CD4-positive, alpha-beta T cell (primary cell): ENCODE results near the gene KIAA2012. TPM values are rescaled to one million over a fixed set of nuclear protein-coding genes. Genes with fewer than 3 reads are reported as not detected.

ENCODE experiments used
- ATAC-seq: fragments of 200-7000 bp; cut with Tn5 transposase; one replicate; pipeline ENCODE4 v1.10.0; 2022; ENCODE audit warnings: mild to moderate bottlenecking; ENCODE audit not compliant: poor library complexity
- CTCF ChIA-PET: fragments of 350-600 bp; sonication (Branson Sonifier 250); formaldehyde crosslinking; loops from one replicate; lab custom pipeline; 2021; ENCODE audit warnings: antibody characterized with exemption, inconsistent platforms; lab: Charles Lee
- POLR2A ChIA-PET: fragments of 350-600 bp; sonication (Branson Sonifier 250); formaldehyde crosslinking; loops from one replicate; lab custom pipeline; 2021; ENCODE audit warnings: antibody characterized with exemption, inconsistent platforms; lab: Charles Lee
- DNase-seq, 14 experiments: peaks; one replicate each; pipeline ENCODE4 v3.0.0-alpha.2; 2013 to 2020; ENCODE audit warnings: mixed read lengths in 2 of 14
- H3K27ac ChIP-seq, 2 donors: one replicate each; pipeline versions ENCODE4 v1.5.1 to v1.7.0; 2013; ENCODE audit warnings: low read length in 2 of 2, low read depth in 1 of 2, mild to moderate bottlenecking in 1 of 2
- H3K27me3 ChIP-seq, 2 experiments: 1 replicate in 1 of 2; 2 replicates in 1 of 2; pipeline versions ENCODE4 v1.6.1 to v1.7.0; 2013; ENCODE audit warnings: low read length in 2 of 2, control low read depth in 1 of 2, mild to moderate bottlenecking in 1 of 2, moderate library complexity in 1 of 2; ENCODE audit not compliant: insufficient read depth in 2 of 2, control insufficient read depth in 1 of 2
- H3K36me3 ChIP-seq: one replicate; pipeline ENCODE4 v1.6.1; 2013; ENCODE audit warnings: low read length, control low read depth; ENCODE audit not compliant: insufficient read depth
- H3K4me1 ChIP-seq: one replicate; pipeline ENCODE4 v1.6.1; 2013; ENCODE audit warnings: low read length, control low read depth; ENCODE audit not compliant: insufficient read depth
- H3K4me3 ChIP-seq: one replicate; pipeline ENCODE4 v1.5.1; 2013; ENCODE audit warnings: mild to moderate bottlenecking, low read length, moderate library complexity
- H3K9me3 ChIP-seq, 2 experiments: 1 replicate in 1 of 2; 2 replicates in 1 of 2; pipeline versions ENCODE4 v1.6.1 to v1.7.0; 2013; ENCODE audit warnings: low read length in 2 of 2, mild to moderate bottlenecking in 2 of 2, control low read depth in 1 of 2, moderate library complexity in 1 of 2; ENCODE audit not compliant: control insufficient read depth in 1 of 2, insufficient read depth in 1 of 2
- H3K27ac Mint-ChIP-seq: one replicate; pipeline ENCODE4 v1.8.0; 2020; ENCODE audit warnings: mixed read lengths
- H3K27me3 Mint-ChIP-seq: one replicate; pipeline ENCODE4 v1.8.0; 2021; ENCODE audit warnings: mixed read lengths
- H3K36me3 Mint-ChIP-seq: one replicate; pipeline ENCODE4 v1.8.0; 2021; ENCODE audit warnings: low read depth, mixed read lengths
- H3K4me1 Mint-ChIP-seq: one replicate; pipeline ENCODE4 v1.8.0; 2021; ENCODE audit warnings: low read depth, mixed read lengths
- H3K4me3 Mint-ChIP-seq: one replicate; pipeline ENCODE4 v1.8.0; 2020; ENCODE audit warnings: mild to moderate bottlenecking, mixed read lengths
- H3K9me3 Mint-ChIP-seq: one replicate; pipeline ENCODE4 v1.8.0; 2020; ENCODE audit warnings: mixed read lengths
- CTCF ChIP-seq: fragments of 200-600 bp; IDR thresholded peaks from one replicate; pipeline ENCODE4 v1.8.0; 2022; ENCODE audit warnings: antibody characterized with exemption, mild to moderate bottlenecking
- intact Hi-C, 2 experiments: fragments of 100-400 bp; cut with DNase I in 1 of 2; cut with micrococcal nuclease in 1 of 2; formaldehyde crosslinking; loops; one replicate each; pipeline versions ENCODE4 v1.15.1 to v1.9.0; 2023 to 2025; cut with DNase I, micrococcal nuclease
- total RNA-seq, 174 experiments: library from RNA in 2 of 174; stranded (reverse) in 2 of 174; gene quantifications; one replicate each; pipeline ENCODE4 v1.2.3 and lab custom pipeline; 2021 to 2026

KIAA2012 gene
- total RNA-seq, 2 experiments from 2014 or later, result not detected

GRCh38 chr2:202185156-202185555, 112.1 kb downstream of the KIAA2012 start:
- Histone ChIP-seq H3K4me3 (no peak overlapping the region), H3K36me3 (no peaks in the 10 kb centered on the region), H3K27ac (no peak overlapping the region), H3K27me3 (peaks cover 3 to 12% of the 10 kb centered on the region in 2 experiments), H3K4me1 (no peaks in the 10 kb centered on the region), H3K9me3 (no peaks in the 10 kb centered on the region)
- H3K4me3 Mint-ChIP-seq, result no peak overlapping the region
- TF ChIP-seq CTCF, result no peak
- CTCF ChIA-PET, result no interaction called here
- H3K9me3 Mint-ChIP-seq, result no peaks in the 10 kb centered on the region
- ATAC-seq (no peak), DNase-seq (no peak)
- intact Hi-C loops, result no loop called here
- POLR2A ChIA-PET, result interaction anchor here (0.6 kb wide), 1 partner anchor 21 kb away, joined by 3 read pairs; no protein-coding TSS in a partner anchor
- H3K27ac Mint-ChIP-seq, result no peak overlapping the region
- no peaks in the 10 kb centered on the region for H3K4me1 Mint-ChIP-seq
- no peaks in the 10 kb centered on the region for H3K36me3 Mint-ChIP-seq
- H3K27me3 Mint-ChIP-seq, result peaks cover 15% of the 10 kb centered on the region

- H3K9me3 ChIP-seq, result no peaks in the 10 kb centered on the region
- peaks cover 3 to 12% of the 10 kb centered on the region in 2 experiments for H3K27me3 ChIP-seq
- ATAC-seq, result no peak
- no peak for TF ChIP-seq CTCF
- no peak overlapping the region for H3K4me3 Mint-ChIP-seq
- DNase-seq, result no peak
- H3K27ac Mint-ChIP-seq, result no peak overlapping the region
- no peak overlapping the region for H3K4me3 ChIP-seq
- intact Hi-C loops, result no loop called here
- no peaks in the 10 kb centered on the region for H3K4me1 ChIP-seq
- H3K27ac ChIP-seq, result no peak overlapping the region
- no peaks in the 10 kb centered on the region for H3K9me3 Mint-ChIP-seq
- no peaks in the 10 kb centered on the region for H3K4me1 Mint-ChIP-seq
- no peaks in the 10 kb centered on the region for H3K36me3 ChIP-seq
- CTCF ChIA-PET, result no interaction called here
- H3K36me3 Mint-ChIP-seq, result no peaks in the 10 kb centered on the region
- peaks cover 18% of the 10 kb centered on the region for H3K27me3 Mint-ChIP-seq
- POLR2A ChIA-PET, result no interaction called here
Measured at GRCh38 chr2:202186641-202187202, 113.7 kb downstream of the KIAA2012 start.

- H3K4me1 ChIP-seq, result no peaks in the 10 kb centered on the region
- POLR2A ChIA-PET, result no interaction called here
- intact Hi-C loops, result no loop called here
Measured at GRCh38 chr2:202187570-202187969, 114.5 kb downstream of the KIAA2012 start.

More at GRCh38 chr2:202187570-202187969, 114.5 kb downstream of the KIAA2012 start:
- peaks cover 3 to 12% of the 10 kb centered on the region in 2 experiments for H3K27me3 ChIP-seq
- no peaks in the 10 kb centered on the region for H3K36me3 ChIP-seq
- no peak overlapping the region for H3K4me3 Mint-ChIP-seq
- H3K4me3 ChIP-seq, result no peak overlapping the region
- H3K9me3 Mint-ChIP-seq, result no peaks in the 10 kb centered on the region
- CTCF ChIA-PET, result interaction anchor here (0.9 kb wide), 1 partner anchor 9 kb away, joined by 3 read pairs; no protein-coding TSS in a partner anchor
- no peak for ATAC-seq
- TF ChIP-seq CTCF, result no peak
- no peak overlapping the region for H3K27ac ChIP-seq
- H3K36me3 Mint-ChIP-seq, result no peaks in the 10 kb centered on the region
- peaks cover 14% of the 10 kb centered on the region for H3K27me3 Mint-ChIP-seq
- H3K27ac Mint-ChIP-seq, result no peak overlapping the region
- no peaks in the 10 kb centered on the region for H3K9me3 ChIP-seq
- DNase-seq, result no peak
- no peaks in the 10 kb centered on the region for H3K4me1 Mint-ChIP-seq
